B cell (primary cell): Measurements from ENCODE around the gene TMEM214. TPM values are rescaled to one million over a fixed set of nuclear protein-coding genes. Genes with fewer than 3 reads are reported as not detected.
A peak's percentile ranks its signal among the peaks of the same experiment; 100 is the strongest.

ENCODE experiments used
- ATAC-seq: fragments of 200-7000 bp; cut with Tn5 transposase; one replicate; pipeline ENCODE4 v1.10.0; 2021; ENCODE audit warnings: low read depth, mild to moderate bottlenecking, moderate number of reproducible peaks, moderate library complexity
- CTCF ChIA-PET: fragments of 350-600 bp; sonication (Branson Sonifier 250); formaldehyde crosslinking; loops from one replicate; lab custom pipeline; 2021; ENCODE audit warnings: antibody characterized with exemption, inconsistent platforms; lab: Charles Lee
- POLR2A ChIA-PET: fragments of 350-600 bp; sonication (Branson Sonifier 250); formaldehyde crosslinking; loops from one replicate; lab custom pipeline; 2021; ENCODE audit warnings: antibody characterized with exemption; lab: Charles Lee
- DNase-seq: peaks from one replicate; pipeline ENCODE4 v3.0.0; 2013
- H2AFZ ChIP-seq: 2 replicates; pipeline ENCODE4 v1.6.1; 2012; ENCODE audit warnings: mild to moderate bottlenecking, low read depth, low read length; ENCODE audit not compliant: insufficient read depth, poor library complexity, severe bottlenecking
- H3K27ac ChIP-seq, 2 donors: 1 replicate in 1 of 2; 2 replicates in 1 of 2; pipeline ENCODE4 v1.5.1; 2012 to 2013; ENCODE audit warnings: low read length in 2 of 2, mild to moderate bottlenecking in 2 of 2, moderate library complexity in 1 of 2
- H3K27me3 ChIP-seq, 4 experiments: fragments of 200-600 bp in 1 of 4; sonication (generic) in 1 of 4; replicated peaks in 1 of 4; 1 replicate in 2 of 4; 2 replicates in 2 of 4; pipeline versions ENCODE4 v1.6.1 to v1.7.0; 2013 to 2016; ENCODE audit warnings: low read length in 3 of 4, mild to moderate bottlenecking in 2 of 4, mixed read lengths in 1 of 4, moderate library complexity in 1 of 4; ENCODE audit not compliant: insufficient read depth in 4 of 4, control insufficient read depth in 3 of 4; ENCODE audit errors: control extremely low read depth in 1 of 4
- H3K36me3 ChIP-seq, 2 experiments: replicated peaks in 1 of 2; 1 replicate in 1 of 2; 2 replicates in 1 of 2; pipeline versions ENCODE4 v1.6.1 to v1.7.1; 2013; ENCODE audit warnings: low read length in 1 of 2; ENCODE audit not compliant: insufficient read depth in 2 of 2, control insufficient read depth in 1 of 2; ENCODE audit errors: control extremely low read depth in 1 of 2, extremely low read depth in 1 of 2
- H3K4me1 ChIP-seq, 2 donors: fragments of 200-600 bp in 1 of 2; sonication (generic) in 1 of 2; 1 replicate in 1 of 2; 2 replicates in 1 of 2; pipeline versions ENCODE4 v1.5.1 to v1.6.1; 2013 to 2017; ENCODE audit warnings: low read length in 2 of 2; ENCODE audit not compliant: control insufficient read depth in 2 of 2, insufficient read depth in 2 of 2
- H3K4me2 ChIP-seq: replicated peaks from 2 replicates; pipeline ENCODE3; 2012; ENCODE audit warnings: mild to moderate bottlenecking, low read depth, low read length; ENCODE audit not compliant: poor library complexity, severe bottlenecking
- H3K4me3 ChIP-seq, 5 experiments: fragments of 200-600 bp in 1 of 5; sonication (generic) in 1 of 5; 1 replicate in 3 of 5; 2 replicates in 2 of 5; pipeline versions ENCODE4 v1.5.1 to v1.7.0; 2011 to 2016; ENCODE audit warnings: low read length in 4 of 5, mild to moderate bottlenecking in 4 of 5, low read depth in 2 of 5, control low read depth in 1 of 5, moderate library complexity in 1 of 5; ENCODE audit not compliant: insufficient read depth in 1 of 5; ENCODE audit errors: control extremely low read depth in 1 of 5, extremely low read depth in 1 of 5
- H3K79me2 ChIP-seq: fragments of 200-600 bp; sonication (generic); one replicate; pipeline ENCODE4 v1.6.0; 2016; ENCODE audit warnings: low read length; ENCODE audit not compliant: control insufficient read depth, insufficient read depth
- H3K9ac ChIP-seq: fragments of 200-600 bp; sonication (generic); 2 replicates; pipeline ENCODE4 v1.6.1; 2017; ENCODE audit warnings: mild to moderate bottlenecking, low read length, moderate library complexity
- H3K9me3 ChIP-seq, 3 donors: one replicate each; pipeline versions ENCODE4 v1.6.1 to v1.7.1; 2013; ENCODE audit warnings: low read length in 2 of 3; ENCODE audit not compliant: control insufficient read depth in 2 of 3, insufficient read depth in 1 of 3; ENCODE audit errors: control extremely low read depth in 1 of 3
- H4K20me1 ChIP-seq: 2 replicates; pipeline ENCODE4 v1.6.0; 2012; ENCODE audit warnings: mild to moderate bottlenecking, low read length; ENCODE audit not compliant: insufficient read depth, control insufficient read depth, poor library complexity, severe bottlenecking
- H3K27ac Mint-ChIP-seq: one replicate; pipeline ENCODE4 v1.8.0; 2021; ENCODE audit warnings: mixed read lengths
- H3K27me3 Mint-ChIP-seq: one replicate; pipeline ENCODE4 v1.8.0; 2021; ENCODE audit warnings: mixed read lengths
- H3K4me1 Mint-ChIP-seq: one replicate; pipeline ENCODE4 v1.8.0; 2021; ENCODE audit warnings: mixed read lengths
- H3K4me3 Mint-ChIP-seq: one replicate; pipeline ENCODE4 v1.8.0; 2021; ENCODE audit warnings: mixed read lengths
- H3K9me3 Mint-ChIP-seq: one replicate; pipeline ENCODE4 v1.8.0; 2022; ENCODE audit warnings: mixed read lengths; ENCODE audit not compliant: insufficient read depth
- CTCF ChIP-seq: fragments of 200-600 bp; IDR thresholded peaks from one replicate; pipeline ENCODE4 v1.8.0; 2022; ENCODE audit warnings: antibody characterized with exemption, mild to moderate bottlenecking
- EZH2 ChIP-seq: IDR thresholded peaks from 2 replicates; pipeline ENCODE4 v1.6.1; 2012; ENCODE audit warnings: borderline replicate concordance, low read depth, mild to moderate bottlenecking, moderate library complexity, low read length; ENCODE audit not compliant: insufficient read depth, poor library complexity, severe bottlenecking
- WGBS: methylation state at CpG from one replicate; pipeline ENCODE4 v1.1.5; 2013; ENCODE audit warnings: missing lambda C conversion rate; ENCODE audit not compliant: insufficient coverage; 5-methylcytosine and 5-hydroxymethylcytosine counted together
- intact Hi-C: fragments of 100-400 bp; cut with micrococcal nuclease; formaldehyde crosslinking; loops from one replicate; pipeline ENCODE4 v1.10.0; 2022
- polyA plus RNA-seq: library from polyadenylated mRNA; depleted of rRNA; stranded (reverse); fragments of >200 nt; gene quantifications from 2 replicates; pipeline ENCODE4 v1.2.3, GENCODE V29; 2012
- total RNA-seq, 2 donors: library from RNA; stranded (reverse); fragments of 120-200 nt in 1 of 2; gene quantifications; 1 replicate in 1 of 2; 2 replicates in 1 of 2; pipeline versions ENCODE4 v1.2.3 to v1.2.4, GENCODE V29; 2013 to 2022

Gene TMEM214
- total and polyA plus RNA-seq, 2 donors (not counting 1 experiment from before 2014, with no cell fraction given): 80.1 to 91.1 TPM

- H2AFZ ChIP-seq: no peak overlapping the region
- ChIA-PET POLR2A (interaction anchor here (0.5 kb wide), 2 partner anchors 265 to 274 kb away, joined by 3 to 4 read pairs; no protein-coding TSS in a partner anchor), CTCF (interaction anchor here (1.0 kb wide), 1 partner anchor 13 kb away, joined by 4 read pairs; the partner anchor contains the start of gene AGBL5)
- no peak overlapping the region for H3K27ac Mint-ChIP-seq
- ATAC-seq (no peak), DNase-seq (no peak)
- H3K79me2 ChIP-seq: peaks cover 24% of the 10 kb centered on the region
- no peak overlapping the region for H3K27ac ChIP-seq
- H3K4me3 Mint-ChIP-seq: no peak overlapping the region
- no peak overlapping the region for H3K4me3 ChIP-seq
- no peaks in the 10 kb centered on the region for H3K27me3 ChIP-seq
- no peak overlapping the region for H3K4me2 ChIP-seq
- H3K36me3 ChIP-seq: peaks cover 1 to 64% of the 10 kb centered on the region in 2 experiments
- 98% methylated on average over 6 of the region's 6 CpGs for WGBS
- intact Hi-C loops: no loop called here
- no peak overlapping the region for H3K9ac ChIP-seq
- H3K4me1 Mint-ChIP-seq: peaks cover 43% of the 10 kb centered on the region
- TF ChIP-seq CTCF (no peak), EZH2 (no peak)
- H3K9me3 Mint-ChIP-seq: no peaks in the 10 kb centered on the region
- H3K9me3 ChIP-seq: no peaks in the 10 kb centered on the region
- H3K27me3 Mint-ChIP-seq: no peaks in the 10 kb centered on the region
- peaks cover 39 to 52% of the 10 kb centered on the region in 2 donors for H3K4me1 ChIP-seq
- H4K20me1 ChIP-seq: peaks cover 42% of the 10 kb centered on the region
Observed at GRCh38 chr2:27038012-27038411, 5.2 kb downstream of the TMEM214 start.

- H3K4me1 ChIP-seq: peaks cover 34 to 47% of the 10 kb centered on the region in 2 donors
- no peak overlapping the region for H3K9ac ChIP-seq
- Mint-ChIP-seq H3K4me3 (no peak overlapping the region), H3K4me1 (peaks cover 39% of the 10 kb centered on the region), H3K27ac (peak overlapping the region; percentile 56), H3K27me3 (no peaks in the 10 kb centered on the region), H3K9me3 (no peaks in the 10 kb centered on the region)
- H3K4me3 ChIP-seq: no peak overlapping the region
- intact Hi-C loops: no loop called here
- H3K79me2 ChIP-seq: peaks cover 16% of the 10 kb centered on the region
- no peak overlapping the region for H2AFZ ChIP-seq
- DNase-seq (no peak), ATAC-seq (no peak)
- no peak overlapping the region for H3K27ac ChIP-seq
- no peak overlapping the region for H3K4me2 ChIP-seq
- 98% methylated on average over 13 of the region's 17 CpGs for WGBS
- ChIA-PET POLR2A (interaction anchor here (1.2 kb wide), 1 partner anchor 13 kb away, joined by 3 read pairs; the partner anchor contains the start of gene AGBL5), CTCF (interaction anchor here (1.1 kb wide), 1 partner anchor 10 kb away, joined by 5 read pairs; no protein-coding TSS in a partner anchor)
- TF ChIP-seq EZH2 (no peak), CTCF (no peak)
- no peaks in the 10 kb centered on the region for H3K27me3 ChIP-seq
- H4K20me1 ChIP-seq: peaks cover 34% of the 10 kb centered on the region
- no peaks in the 10 kb centered on the region for H3K9me3 ChIP-seq
- peaks cover 1 to 64% of the 10 kb centered on the region in 2 experiments for H3K36me3 ChIP-seq
Observed at GRCh38 chr2:27038631-27039339, 6.0 kb downstream of the TMEM214 start.
